ENCODE measurements around the gene LAPTM5.

Gene LAPTM5

GRCh38 chr1:30782361-30783255 is 25.0 kb upstream of the LAPTM5 start:
- POLR2A ChIA-PET: interaction anchor here (1.1 to 1.5 kb wide), 5 partner anchors 18 to 137 kb away, joined by 4 to 10 read pairs (median 4); no protein-coding TSS in a partner anchor
- DNase-seq (ENCODE audit: extremely low spot score): peak; percentile 95
- CTCF ChIA-PET: interaction anchor here (0.7 to 6.9 kb wide), 20 partner anchors 8 to 820 kb away, joined by 3 to 116 read pairs (median 6); partner anchors contain the start of gene MATN1
- no peak for TF ChIP-seq CTBP1 (IDR thresholded peaks at IDR 0.05; ENCODE audit: borderline replicate concordance)
- no peak for TF ChIP-seq NFRKB (IDR thresholded peaks at IDR 0.05)
- peak; percentile 64 for TF ChIP-seq PKNOX1 (IDR thresholded peaks at IDR 0.05)
- TF ChIP-seq SUZ12 (IDR thresholded peaks at IDR 0.05): no peak
- no peak for TF ChIP-seq BHLHE40 (IDR thresholded peaks at IDR 0.05; ENCODE audit: borderline replicate concordance)
- no peak; the same call in 1 of the 2 replicates for TF ChIP-seq ARNT (IDR thresholded peaks at IDR 0.05)
- TF ChIP-seq L3MBTL2 (conservative IDR thresholded peaks at IDR 0.05): peak; percentile 44; the same call in 1 of the 2 replicates
- TF ChIP-seq ELF4 (IDR thresholded peaks at IDR 0.05): no peak
- no peak for TF ChIP-seq FOXK2 (IDR thresholded peaks at IDR 0.05)
- TF ChIP-seq HDGF (IDR thresholded peaks at IDR 0.05; ENCODE audit: borderline replicate concordance): peak; percentile 26; the same call in 1 of the 2 replicates
- TF ChIP-seq FOXM1 (IDR thresholded peaks at IDR 0.05; ENCODE audit: borderline replicate concordance): no peak; the same call in 1 of the 2 replicates
- TF ChIP-seq LEF1 (IDR thresholded peaks at IDR 0.05; ENCODE audit: borderline replicate concordance): peak; percentile 8; the same call in 1 of the 2 replicates
- TF ChIP-seq FOXA1 (IDR thresholded peaks at IDR 0.05): no peak
- TF ChIP-seq ZNF384 (IDR thresholded peaks at IDR 0.05): no peak
- TF ChIP-seq SP1 (IDR thresholded peaks at IDR 0.05): no peak
- TF ChIP-seq TARDBP (IDR thresholded peaks at IDR 0.05): no peak

GRCh38 chr1:30781906-30782305 is 24.3 kb upstream of the LAPTM5 start:
- POLR2A ChIA-PET: interaction anchor here (1.1 kb wide), 1 partner anchor 128 kb away, joined by 4 read pairs; no protein-coding TSS in a partner anchor
- CTCF ChIA-PET: interaction anchor here (1.0 to 6.9 kb wide), 8 partner anchors 9 to 147 kb away, joined by 3 to 116 read pairs (median 6); no protein-coding TSS in a partner anchor
- DNase-seq (ENCODE audit: extremely low spot score): no peak
- TF ChIP-seq L3MBTL2 (conservative IDR thresholded peaks at IDR 0.05) (no peak), SP1 (IDR thresholded peaks at IDR 0.05) (no peak), LEF1 (IDR thresholded peaks at IDR 0.05; ENCODE audit: borderline replicate concordance) (no peak), ARNT (IDR thresholded peaks at IDR 0.05) (no peak), NFRKB (IDR thresholded peaks at IDR 0.05) (no peak), BHLHE40 (IDR thresholded peaks at IDR 0.05; ENCODE audit: borderline replicate concordance) (no peak), FOXA1 (IDR thresholded peaks at IDR 0.05) (no peak), FOXK2 (IDR thresholded peaks at IDR 0.05) (no peak), CTBP1 (IDR thresholded peaks at IDR 0.05; ENCODE audit: borderline replicate concordance) (no peak), FOXM1 (IDR thresholded peaks at IDR 0.05; ENCODE audit: borderline replicate concordance) (no peak), PKNOX1 (IDR thresholded peaks at IDR 0.05) (no peak)

GRCh38 chr1:30780409-30780808 is 22.8 kb upstream of the LAPTM5 start:
- ChIA-PET POLR2A (interaction anchor here (3.4 kb wide), 1 partner anchor 62 kb away, joined by 33 read pairs; no protein-coding TSS in a partner anchor), CTCF (interaction anchor here (0.7 to 6.9 kb wide), 6 partner anchors 10 to 143 kb away, joined by 3 to 116 read pairs (median 6); no protein-coding TSS in a partner anchor)
- TF ChIP-seq FOXK2 (IDR thresholded peaks at IDR 0.05) (no peak), PKNOX1 (IDR thresholded peaks at IDR 0.05) (no peak), TARDBP (IDR thresholded peaks at IDR 0.05) (no peak), FOXA1 (IDR thresholded peaks at IDR 0.05) (no peak), NFRKB (IDR thresholded peaks at IDR 0.05) (no peak), ELF4 (IDR thresholded peaks at IDR 0.05) (no peak), ZNF384 (IDR thresholded peaks at IDR 0.05) (no peak), L3MBTL2 (conservative IDR thresholded peaks at IDR 0.05) (no peak), CTBP1 (IDR thresholded peaks at IDR 0.05; ENCODE audit: borderline replicate concordance) (no peak), SP1 (IDR thresholded peaks at IDR 0.05) (no peak), ARNT (IDR thresholded peaks at IDR 0.05) (no peak), FOXM1 (IDR thresholded peaks at IDR 0.05; ENCODE audit: borderline replicate concordance) (no peak), LEF1 (IDR thresholded peaks at IDR 0.05; ENCODE audit: borderline replicate concordance) (no peak), BHLHE40 (IDR thresholded peaks at IDR 0.05; ENCODE audit: borderline replicate concordance) (no peak)
- no peak for DNase-seq (ENCODE audit: extremely low spot score)

- peak; percentile 96 for DNase-seq (ENCODE audit: extremely low spot score)
- POLR2A ChIA-PET: interaction anchor here (0.6 to 3.4 kb wide), 2 partner anchors 56 to 61 kb away, joined by 3 to 33 read pairs; partner anchors contain the start of gene MATN1
- TF ChIP-seq ZNF384 (IDR thresholded peaks at IDR 0.05) (no peak; the same call in none of the 2 replicates), ARNT (IDR thresholded peaks at IDR 0.05) (no peak), TARDBP (IDR thresholded peaks at IDR 0.05) (no peak), FOXA1 (IDR thresholded peaks at IDR 0.05) (no peak), ELF4 (IDR thresholded peaks at IDR 0.05) (no peak), CTBP1 (IDR thresholded peaks at IDR 0.05; ENCODE audit: borderline replicate concordance) (no peak), HDGF (IDR thresholded peaks at IDR 0.05; ENCODE audit: borderline replicate concordance) (no peak), SUZ12 (IDR thresholded peaks at IDR 0.05) (no peak), LEF1 (IDR thresholded peaks at IDR 0.05; ENCODE audit: borderline replicate concordance) (no peak), NFRKB (IDR thresholded peaks at IDR 0.05) (no peak), PKNOX1 (IDR thresholded peaks at IDR 0.05) (no peak), L3MBTL2 (conservative IDR thresholded peaks at IDR 0.05) (no peak), FOXM1 (IDR thresholded peaks at IDR 0.05; ENCODE audit: borderline replicate concordance) (no peak)
- CTCF ChIA-PET: interaction anchor here (0.6 to 6.9 kb wide), 31 partner anchors 9 to 842 kb away, joined by 3 to 116 read pairs (median 4); partner anchors contain the start of gene MATN1
Observed at GRCh38 chr1:30779294-30780071, 21.9 kb upstream of the LAPTM5 start.

Measured in HEK293T (cell line).